ENCODE data around the gene ESYT1. TPM values are rescaled to one million over a fixed set of nuclear protein-coding genes. Genes with fewer than 3 reads are reported as not detected.

Gene ESYT1
- total and polyA plus RNA-seq, 2 donors (not counting 1 experiment from before 2014, with no cell fraction given), result 182 to 446 TPM

DNA sequence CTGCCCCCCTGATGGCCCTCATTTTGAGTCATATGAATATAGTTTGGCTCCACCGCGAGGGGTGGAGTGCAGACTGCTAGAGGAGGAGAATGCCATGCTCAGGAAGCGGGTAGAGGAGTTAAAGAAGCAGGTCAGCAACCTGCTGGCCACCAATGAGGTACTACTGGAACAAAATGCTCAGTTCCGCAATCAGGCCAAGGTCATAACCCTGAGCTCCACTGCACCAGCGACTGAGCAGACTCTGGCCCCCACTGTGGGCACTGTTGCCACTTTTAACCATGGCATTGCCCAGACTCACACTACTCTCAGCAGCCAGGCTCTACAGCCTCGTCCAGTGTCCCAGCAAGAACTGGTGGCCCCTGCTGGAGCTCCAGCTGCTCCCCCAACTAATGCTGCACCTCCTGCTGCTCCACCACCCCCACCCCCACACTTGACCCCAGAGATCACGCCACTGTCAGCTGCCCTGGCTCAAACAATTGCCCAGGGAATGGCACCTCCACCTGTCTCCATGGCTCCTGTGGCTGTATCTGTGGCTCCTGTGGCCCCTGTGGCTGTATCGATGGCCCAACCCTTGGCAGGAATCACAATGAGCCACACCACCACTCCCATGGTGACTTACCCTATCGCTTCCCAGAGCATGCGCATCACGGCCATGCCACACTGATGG lies 6.7 kb upstream of the ESYT1 start:
- no peak overlapping the region for H3K27ac ChIP-seq (ENCODE audit: insufficient read depth, low read length)
- peaks cover 15% of the 10 kb centered on the region for H3K4me1 ChIP-seq (ENCODE audit: control insufficient read depth, extremely low read depth, insufficient read depth, low read length)
- peaks cover 14% of the 10 kb centered on the region for H3K79me2 ChIP-seq (ENCODE audit: control insufficient read depth, insufficient read depth, low read length)
- no peak overlapping the region for H2AFZ ChIP-seq (ENCODE audit: low read length)
- H3K36me3 ChIP-seq (ENCODE audit: control insufficient read depth, insufficient read depth, low read length), result peaks cover 10% of the 10 kb centered on the region
- H3K27me3 ChIP-seq (ENCODE audit: control insufficient read depth, insufficient read depth, low read length), result no peaks in the 10 kb centered on the region
- no peak for TF ChIP-seq EZH2 (IDR thresholded peaks at IDR 0.05; ENCODE audit: low read length, missing control alignments)
- TF ChIP-seq, protein P1, sequence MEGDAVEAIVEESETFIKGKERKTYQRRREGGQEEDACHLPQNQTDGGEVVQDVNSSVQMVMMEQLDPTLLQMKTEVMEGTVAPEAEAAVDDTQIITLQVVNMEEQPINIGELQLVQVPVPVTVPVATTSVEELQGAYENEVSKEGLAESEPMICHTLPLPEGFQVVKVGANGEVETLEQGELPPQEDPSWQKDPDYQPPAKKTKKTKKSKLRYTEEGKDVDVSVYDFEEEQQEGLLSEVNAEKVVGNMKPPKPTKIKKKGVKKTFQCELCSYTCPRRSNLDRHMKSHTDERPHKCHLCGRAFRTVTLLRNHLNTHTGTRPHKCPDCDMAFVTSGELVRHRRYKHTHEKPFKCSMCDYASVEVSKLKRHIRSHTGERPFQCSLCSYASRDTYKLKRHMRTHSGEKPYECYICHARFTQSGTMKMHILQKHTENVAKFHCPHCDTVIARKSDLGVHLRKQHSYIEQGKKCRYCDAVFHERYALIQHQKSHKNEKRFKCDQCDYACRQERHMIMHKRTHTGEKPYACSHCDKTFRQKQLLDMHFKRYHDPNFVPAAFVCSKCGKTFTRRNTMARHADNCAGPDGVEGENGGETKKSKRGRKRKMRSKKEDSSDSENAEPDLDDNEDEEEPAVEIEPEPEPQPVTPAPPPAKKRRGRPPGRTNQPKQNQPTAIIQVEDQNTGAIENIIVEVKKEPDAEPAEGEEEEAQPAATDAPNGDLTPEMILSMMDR (conservative IDR thresholded peaks at IDR 0.05 in 1 of 2, IDR thresholded peaks at IDR 0.05 in 1 of 2; ENCODE audit: low read depth in 1 of 2, low read length in 2 of 2), result no peak
- no peak overlapping the region for H3K9ac ChIP-seq (ENCODE audit: insufficient read depth, low read length)
- no peak overlapping the region for H3K4me2 ChIP-seq (ENCODE audit: extremely low read depth, insufficient read depth, low read length)
- H4K20me1 ChIP-seq (ENCODE audit: control insufficient read depth, extremely low read depth, insufficient read depth, low read length), result no peaks in the 10 kb centered on the region
- DNase-seq (ENCODE audit: low read depth in 2 of 2), result no peak
- no peak overlapping the region for H3K4me3 ChIP-seq (replicated peaks in 1 of 4; ENCODE audit: control extremely low read depth in 1 of 4, insufficient read depth in 1 of 4, low read depth in 3 of 4, low read length in 4 of 4)
- no peaks in the 10 kb centered on the region for H3K9me3 ChIP-seq (ENCODE audit: control insufficient read depth, insufficient read depth, low read depth, low read length)

DNA sequence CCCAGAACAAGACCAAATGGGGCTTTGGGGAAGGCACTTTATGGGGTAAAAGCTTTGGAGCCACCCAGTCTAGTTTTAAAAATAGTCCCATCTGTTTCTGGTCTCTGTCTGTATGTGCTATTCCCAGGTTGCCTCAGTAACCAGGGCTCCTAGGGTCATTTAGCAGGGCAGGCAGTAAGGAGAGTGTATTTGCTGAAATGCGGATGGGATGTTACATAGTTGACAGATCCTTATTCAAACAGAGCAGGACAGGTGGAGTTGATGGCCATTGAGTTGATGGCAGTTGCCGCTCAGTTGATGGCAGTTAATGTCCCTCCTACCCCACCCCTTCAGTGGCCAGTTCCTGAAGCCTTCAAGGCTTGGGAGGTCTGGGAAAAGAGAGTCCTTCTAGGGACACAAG lies 5.4 kb upstream of the ESYT1 start:
- peaks cover 10% of the 10 kb centered on the region for H3K36me3 ChIP-seq (ENCODE audit: control insufficient read depth, insufficient read depth, low read length)
- peaks cover 5% of the 10 kb centered on the region for H3K79me2 ChIP-seq (ENCODE audit: control insufficient read depth, insufficient read depth, low read length)
- H3K4me3 ChIP-seq (replicated peaks in 1 of 4; ENCODE audit: control extremely low read depth in 1 of 4, insufficient read depth in 1 of 4, low read depth in 3 of 4, low read length in 4 of 4), result no peak overlapping the region
- no peaks in the 10 kb centered on the region for H3K9me3 ChIP-seq (ENCODE audit: control insufficient read depth, insufficient read depth, low read depth, low read length)
- no peak for DNase-seq (ENCODE audit: low read depth in 2 of 2)
- H3K4me2 ChIP-seq (ENCODE audit: extremely low read depth, insufficient read depth, low read length), result no peak overlapping the region
- H3K9ac ChIP-seq (ENCODE audit: insufficient read depth, low read length), result no peak overlapping the region
- no peaks in the 10 kb centered on the region for H3K27me3 ChIP-seq (ENCODE audit: control insufficient read depth, insufficient read depth, low read length)
- no peak overlapping the region for H2AFZ ChIP-seq (ENCODE audit: low read length)
- H4K20me1 ChIP-seq (ENCODE audit: control insufficient read depth, extremely low read depth, insufficient read depth, low read length), result no peaks in the 10 kb centered on the region
- H3K27ac ChIP-seq (ENCODE audit: insufficient read depth, low read length), result no peak overlapping the region
- TF ChIP-seq, protein P1 (conservative IDR thresholded peaks at IDR 0.05 in 1 of 2, IDR thresholded peaks at IDR 0.05 in 1 of 2; ENCODE audit: low read depth in 1 of 2, low read length in 2 of 2), result no peak
- no peak for TF ChIP-seq EZH2 (IDR thresholded peaks at IDR 0.05; ENCODE audit: low read length, missing control alignments)
- peaks cover 22% of the 10 kb centered on the region for H3K4me1 ChIP-seq (ENCODE audit: control insufficient read depth, extremely low read depth, insufficient read depth, low read length)

DNA sequence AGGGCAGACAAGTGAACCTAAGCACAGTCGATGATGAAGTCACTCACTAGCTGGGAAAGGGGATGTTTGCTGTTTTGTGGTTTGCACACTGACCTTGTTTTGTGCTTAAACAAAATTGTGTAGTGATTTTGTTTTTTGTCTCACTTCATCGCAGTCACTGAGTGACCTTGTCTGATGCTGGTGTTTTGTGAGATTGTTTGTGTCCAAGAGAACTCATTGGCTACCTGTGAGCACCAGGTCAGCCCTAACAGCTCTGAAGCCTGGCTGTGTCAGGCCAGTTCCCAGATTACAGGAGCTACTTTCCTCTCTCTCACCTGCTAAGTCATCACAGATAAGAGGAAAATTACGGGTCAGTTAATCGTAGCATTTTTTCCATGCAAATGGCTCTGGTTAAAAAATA lies 3.9 kb upstream of the ESYT1 start:
- H3K9ac ChIP-seq (ENCODE audit: insufficient read depth, low read length), result no peak overlapping the region
- no peak overlapping the region for H3K4me2 ChIP-seq (ENCODE audit: extremely low read depth, insufficient read depth, low read length)
- DNase-seq (ENCODE audit: low read depth in 2 of 2), result no peak
- H2AFZ ChIP-seq (ENCODE audit: low read length), result no peak overlapping the region
- TF ChIP-seq, protein P1 (conservative IDR thresholded peaks at IDR 0.05 in 1 of 2, IDR thresholded peaks at IDR 0.05 in 1 of 2; ENCODE audit: low read depth in 1 of 2, low read length in 2 of 2), result no peak
- no peak for TF ChIP-seq EZH2 (IDR thresholded peaks at IDR 0.05; ENCODE audit: low read length, missing control alignments)
- no peak overlapping the region for H3K27ac ChIP-seq (ENCODE audit: insufficient read depth, low read length)
- peaks cover 18% of the 10 kb centered on the region for H3K4me1 ChIP-seq (ENCODE audit: control insufficient read depth, extremely low read depth, insufficient read depth, low read length)
- no peaks in the 10 kb centered on the region for H3K27me3 ChIP-seq (ENCODE audit: control insufficient read depth, insufficient read depth, low read length)
- H3K4me3 ChIP-seq (replicated peaks in 1 of 4; ENCODE audit: control extremely low read depth in 1 of 4, insufficient read depth in 1 of 4, low read depth in 3 of 4, low read length in 4 of 4), result no peak overlapping the region
- peaks cover 10% of the 10 kb centered on the region for H3K36me3 ChIP-seq (ENCODE audit: control insufficient read depth, insufficient read depth, low read length)
- H4K20me1 ChIP-seq (ENCODE audit: control insufficient read depth, extremely low read depth, insufficient read depth, low read length), result no peaks in the 10 kb centered on the region
- peaks cover 11% of the 10 kb centered on the region for H3K79me2 ChIP-seq (ENCODE audit: control insufficient read depth, insufficient read depth, low read length)
- H3K9me3 ChIP-seq (ENCODE audit: control insufficient read depth, insufficient read depth, low read depth, low read length), result no peaks in the 10 kb centered on the region

Data from fibroblast of lung (primary cell).